SH-SY5Y (cell line): ENCODE measurements around the gene SF3B4.

Experiments used
- GATA2 ChIP-seq: IDR thresholded peaks from 2 replicates; pipeline ENCODE4 v1.6.1; 2011; ENCODE audit warnings: mild to moderate bottlenecking, low read depth, low read length
- GATA3 ChIP-seq: IDR thresholded peaks from 2 replicates; pipeline ENCODE4 v1.6.1; 2011; ENCODE audit warnings: low read depth, mild to moderate bottlenecking, low read length, moderate library complexity

DNA sequence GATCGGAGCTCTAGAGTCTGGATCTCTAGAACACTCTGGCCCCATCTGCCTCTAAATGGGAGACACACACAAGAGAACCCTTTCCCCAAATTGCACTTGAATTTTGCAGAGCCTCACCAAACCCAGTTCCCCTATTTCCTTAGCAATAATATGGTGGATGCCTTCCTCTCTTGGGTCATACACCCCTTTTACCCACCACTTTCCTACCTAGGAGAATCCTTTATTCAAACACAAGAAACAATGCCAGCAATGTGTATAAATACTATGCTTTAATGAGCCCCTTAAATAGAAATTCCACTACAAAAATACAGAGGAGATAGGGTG, 760 bp upstream of the SF3B4 start:
- TF ChIP-seq GATA3 (no peak), GATA2 (no peak)
